GM21723 (cell line): ENCODE results near the gene AHDC1.

Source experiments
- ATAC-seq: cut with Tn5 transposase; IDR thresholded peaks from one replicate; pipeline ENCODE4 v1.9.1; 2021; ENCODE audit warnings: mild to moderate bottlenecking, moderate library complexity; ENCODE audit not compliant: unreplicated experiment

AHDC1 gene

DNA sequence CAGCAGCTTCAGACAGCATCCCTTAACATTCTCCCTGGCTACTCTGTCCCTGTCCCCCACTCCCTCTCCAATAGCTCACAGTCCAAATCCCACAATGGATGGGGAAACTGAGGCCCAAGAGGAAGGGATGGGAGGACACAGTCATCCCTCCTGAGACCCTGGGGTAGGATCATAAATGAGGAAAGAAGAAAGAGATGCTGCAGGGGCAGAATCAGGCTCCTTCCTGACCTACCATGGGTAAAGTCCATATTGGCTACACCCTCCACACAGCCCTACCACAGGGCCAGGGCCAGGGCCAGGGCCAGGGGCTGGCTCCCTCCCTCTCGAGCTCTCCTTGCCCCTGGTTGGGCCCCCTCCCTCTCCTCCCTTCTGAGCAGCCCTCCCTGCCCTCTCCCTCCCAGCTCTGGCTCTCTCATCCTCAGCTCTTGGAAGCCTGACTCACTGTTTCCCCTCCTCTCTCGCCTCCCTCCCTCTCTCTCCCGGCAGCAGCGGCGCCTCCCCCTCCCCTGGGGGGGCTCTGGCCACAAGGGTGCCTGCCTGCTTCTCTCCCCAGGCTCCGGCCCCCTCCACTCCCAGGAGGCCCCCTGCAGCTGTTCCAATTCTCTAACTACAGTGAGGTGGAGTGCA lies 4.9 kb downstream of the AHDC1 start:
- no peak for ATAC-seq

DNA sequence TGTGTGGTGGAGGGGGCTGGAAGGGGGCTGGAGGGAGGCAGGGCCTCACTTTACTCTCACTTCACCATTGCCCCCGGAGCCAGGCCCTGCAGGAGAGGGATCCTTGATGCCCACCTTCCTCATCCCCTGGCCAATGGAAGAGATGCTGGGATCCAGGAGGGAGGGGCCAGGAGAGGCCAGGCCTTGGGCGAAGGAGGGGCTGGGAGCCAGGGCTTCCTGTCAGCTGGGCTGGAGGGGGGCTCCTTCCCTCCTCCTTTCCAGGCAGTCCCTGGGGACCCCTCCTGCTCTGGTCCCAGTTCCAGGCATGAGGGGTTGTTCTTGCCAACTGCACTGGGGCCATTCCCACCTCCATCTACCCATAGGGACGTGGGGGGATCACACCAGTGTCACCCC lies 5.7 kb downstream of the AHDC1 start:
- no peak for ATAC-seq

DNA sequence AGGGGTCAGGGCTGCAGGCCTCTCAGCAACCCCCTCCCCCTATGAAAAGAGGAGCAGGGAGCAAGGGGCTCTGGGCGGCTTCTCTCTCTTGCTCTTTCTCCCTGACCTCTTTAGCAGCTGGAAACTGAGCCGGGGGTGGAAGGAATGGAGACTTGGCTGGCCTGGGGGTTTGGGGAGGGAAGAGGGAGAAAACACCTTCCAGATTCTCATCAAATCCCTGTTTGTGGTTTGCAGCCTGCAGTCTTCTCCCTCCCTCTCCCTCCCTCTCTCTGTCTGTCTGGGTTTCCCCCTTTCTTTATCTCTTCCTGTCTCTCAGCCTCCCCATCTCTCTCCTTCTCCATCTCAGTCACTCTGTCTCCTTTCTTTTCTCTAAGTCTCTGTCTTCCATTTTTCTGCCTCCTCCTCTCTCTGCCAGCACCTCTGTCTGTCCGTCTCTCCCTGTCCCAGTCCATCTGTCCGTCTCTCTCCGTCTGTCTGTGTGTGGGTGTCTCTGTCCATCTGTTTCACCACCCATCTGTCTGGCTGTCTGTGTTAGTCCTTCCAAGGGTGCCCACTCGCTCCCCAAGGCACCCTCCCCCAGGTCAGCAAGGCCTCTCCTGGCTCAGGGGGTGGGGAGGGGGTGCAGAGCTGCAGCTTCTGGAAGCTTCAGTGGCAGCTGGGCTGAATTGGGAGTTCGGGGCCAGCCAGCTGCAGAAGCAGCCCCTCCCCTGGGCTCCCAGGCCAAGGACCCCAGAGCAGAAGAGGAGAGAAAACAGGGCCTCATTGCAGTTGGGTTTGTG lies 6.2 kb downstream of the AHDC1 start:
- ATAC-seq: no peak

DNA sequence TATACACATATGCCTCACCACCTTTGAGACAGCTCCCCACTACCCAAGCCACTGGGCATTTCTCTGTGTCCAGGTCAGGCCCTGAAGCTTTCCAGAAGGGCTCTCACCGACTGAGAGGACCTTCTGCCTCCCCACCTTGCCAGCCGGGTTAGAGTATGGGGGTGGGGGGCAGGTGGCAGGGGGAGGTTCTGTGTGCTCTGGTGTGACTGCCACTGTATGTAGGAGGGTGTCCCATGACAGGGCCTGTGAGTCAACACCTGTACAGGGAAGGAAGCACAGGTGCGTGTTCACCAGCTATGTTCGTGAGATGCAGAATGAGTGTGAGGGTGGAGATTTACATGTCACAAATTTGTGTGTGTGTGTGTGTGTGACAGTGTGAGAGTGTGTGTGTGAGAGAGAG lies 7.0 kb downstream of the AHDC1 start:
- no peak for ATAC-seq

DNA sequence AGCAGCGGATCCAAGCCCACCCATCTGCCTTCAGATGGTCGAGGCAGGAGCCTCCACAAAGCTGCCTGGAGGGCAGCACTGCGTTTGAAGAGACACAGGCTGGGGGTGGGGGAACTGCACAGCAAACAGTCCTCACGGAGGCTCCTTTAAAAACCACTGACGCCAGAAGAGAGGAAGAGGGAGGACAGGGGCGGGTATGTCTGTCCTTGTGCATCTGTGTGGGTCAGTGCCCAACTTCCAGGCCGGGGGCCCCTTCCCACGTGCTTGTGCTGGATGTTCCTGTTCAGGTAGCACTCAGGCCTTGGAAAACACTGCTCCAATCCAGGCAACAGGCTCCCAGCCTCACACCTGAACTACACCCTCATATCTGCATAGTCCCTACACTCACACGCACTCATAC lies 7.7 kb downstream of the AHDC1 start:
- ATAC-seq: no peak

DNA sequence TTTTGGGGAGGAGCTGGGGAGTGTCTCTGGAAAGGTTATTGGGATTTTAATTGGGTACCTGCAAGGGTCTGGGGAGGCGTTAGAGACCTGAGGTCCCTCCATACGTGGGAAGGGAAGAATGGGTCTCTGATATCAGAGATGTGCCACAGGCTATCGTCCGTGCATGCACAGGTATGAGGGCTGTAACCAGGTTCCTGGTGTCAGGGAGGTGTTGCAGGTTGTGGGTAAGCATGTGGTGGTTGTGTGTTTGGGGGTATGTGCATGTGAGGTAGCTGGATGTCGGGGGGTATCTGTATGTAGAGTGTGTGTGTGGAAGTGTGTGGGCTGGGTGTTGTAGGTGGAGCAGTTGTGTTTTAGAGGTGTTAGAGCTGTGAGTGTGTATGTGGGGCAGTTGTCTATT lies 8.3 kb downstream of the AHDC1 start:
- no peak for ATAC-seq

DNA sequence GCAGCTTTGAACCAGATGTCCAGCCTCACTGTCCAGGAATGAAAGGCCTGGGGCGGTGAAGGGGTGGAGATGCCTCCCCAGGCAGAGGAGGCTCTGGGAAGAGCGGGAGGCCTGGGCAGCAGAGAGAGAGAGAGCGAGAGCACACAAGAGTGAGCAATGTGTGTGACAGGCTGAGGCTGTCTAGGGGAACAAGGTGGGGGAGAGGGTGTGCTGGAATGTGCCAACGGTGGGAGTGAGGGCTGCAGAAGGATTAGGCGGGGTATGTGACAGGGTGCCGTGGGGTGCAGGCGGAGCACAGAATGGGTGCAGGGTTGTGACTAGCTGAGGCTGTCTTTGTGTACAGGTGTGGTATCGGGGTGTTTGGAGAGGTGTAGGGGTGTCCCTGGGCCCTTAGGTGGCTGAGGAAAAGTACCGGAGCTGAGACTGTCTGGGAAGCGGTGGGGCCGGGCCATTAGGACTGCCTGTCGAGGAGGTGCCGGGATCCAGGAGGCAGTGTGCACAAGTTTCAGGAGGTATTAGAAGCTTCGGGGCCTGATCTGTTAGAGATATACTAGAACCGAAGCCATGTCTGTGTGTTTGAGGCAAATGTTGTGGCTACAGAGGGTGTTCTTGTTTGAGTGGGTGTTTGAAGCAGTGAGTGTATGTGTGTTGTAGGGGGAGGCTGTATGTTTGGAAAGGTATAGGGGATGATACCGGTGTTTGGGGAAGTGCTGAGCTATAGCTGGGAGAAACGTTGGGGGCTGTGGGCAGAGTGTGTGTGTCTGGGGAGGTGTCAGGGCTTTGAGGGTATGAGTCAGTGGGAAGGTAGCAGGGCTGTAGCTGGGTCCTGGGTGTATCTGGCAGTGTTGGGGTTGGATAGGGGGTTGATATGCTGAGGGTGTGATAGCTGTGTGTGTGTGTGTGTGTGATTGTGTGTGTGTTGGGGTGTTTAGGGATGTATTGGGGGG lies 9.1 kb downstream of the AHDC1 start:
- ATAC-seq: no peak

DNA sequence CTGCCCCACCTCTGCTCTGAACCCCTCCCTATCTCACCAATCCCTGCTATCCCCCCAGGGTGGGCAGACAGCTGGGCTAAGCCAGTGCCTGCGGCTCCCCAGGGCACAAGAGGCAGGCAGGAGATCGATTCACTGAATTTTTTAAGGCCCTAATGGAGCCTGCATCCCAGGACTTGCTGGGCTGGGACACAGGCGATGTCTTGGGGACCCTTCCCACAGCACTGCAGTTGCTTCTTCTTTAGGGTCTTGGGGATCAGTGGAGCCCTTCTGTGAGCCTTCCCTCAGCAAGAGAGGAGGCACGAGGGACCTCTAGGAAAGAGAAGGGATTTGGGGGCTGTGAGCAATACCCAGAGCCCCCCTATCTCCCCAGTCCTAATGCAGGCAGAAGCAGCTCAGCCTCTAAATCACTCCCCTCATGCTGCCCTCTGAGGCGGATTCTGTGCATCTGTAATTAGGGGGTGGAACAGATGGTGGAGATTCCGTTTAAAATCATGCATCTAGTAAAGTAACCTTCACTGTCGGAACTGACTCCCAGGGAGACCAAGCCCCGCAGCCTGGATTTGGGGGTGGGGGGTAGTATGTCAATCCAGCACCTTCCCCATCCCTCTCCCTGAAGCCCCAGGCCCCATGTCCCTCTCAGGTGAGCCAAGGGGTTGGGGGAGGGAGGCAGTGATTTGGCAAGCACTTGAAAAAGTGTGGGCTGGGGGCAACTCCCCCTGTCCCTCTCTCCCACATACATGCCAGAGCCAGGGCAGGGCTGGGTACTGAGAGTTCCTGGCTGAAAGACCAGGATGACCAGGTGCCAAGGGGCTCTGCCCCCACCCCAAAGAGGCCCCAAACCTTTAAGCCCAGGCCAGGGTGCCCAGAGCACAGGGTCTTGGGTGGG lies 10.0 kb downstream of the AHDC1 start:
- ATAC-seq: no peak

DNA sequence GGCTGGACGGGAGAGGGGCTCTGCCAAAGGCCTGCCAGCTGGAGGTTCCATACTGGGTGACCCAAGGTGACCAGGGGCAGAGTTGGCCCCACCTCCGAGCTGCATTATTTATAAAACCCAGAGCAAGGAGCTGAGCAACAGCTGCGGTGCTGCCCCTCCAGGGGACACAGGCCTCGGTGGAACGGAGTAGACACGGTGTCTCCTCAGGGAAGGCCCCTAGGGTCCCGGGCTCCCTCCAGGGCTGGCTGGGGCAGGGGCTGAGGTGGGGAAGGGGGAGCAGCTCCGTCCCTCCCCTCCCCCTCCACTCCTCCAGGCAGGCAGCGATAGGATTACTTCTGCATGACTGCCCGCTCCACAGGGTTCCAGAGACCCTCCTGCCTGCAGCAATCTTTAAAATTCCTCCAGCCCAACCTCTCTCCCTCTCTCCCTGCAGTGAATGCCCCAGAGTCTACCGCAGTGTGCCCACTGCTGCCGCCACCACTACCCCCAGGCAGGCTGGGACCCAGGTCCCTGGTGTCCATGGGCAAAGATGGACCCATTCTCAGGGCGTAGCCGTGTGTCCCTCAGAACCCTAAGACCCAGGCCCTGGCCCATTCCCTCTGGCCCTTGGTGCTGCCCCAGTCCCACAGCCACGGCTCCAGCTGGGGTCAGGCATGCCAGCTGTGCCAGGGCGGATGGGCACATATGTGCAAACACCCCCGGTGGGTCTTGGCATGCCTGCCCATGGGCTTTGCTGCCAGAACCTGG lies 10.8 kb downstream of the AHDC1 start:
- no peak for ATAC-seq

DNA sequence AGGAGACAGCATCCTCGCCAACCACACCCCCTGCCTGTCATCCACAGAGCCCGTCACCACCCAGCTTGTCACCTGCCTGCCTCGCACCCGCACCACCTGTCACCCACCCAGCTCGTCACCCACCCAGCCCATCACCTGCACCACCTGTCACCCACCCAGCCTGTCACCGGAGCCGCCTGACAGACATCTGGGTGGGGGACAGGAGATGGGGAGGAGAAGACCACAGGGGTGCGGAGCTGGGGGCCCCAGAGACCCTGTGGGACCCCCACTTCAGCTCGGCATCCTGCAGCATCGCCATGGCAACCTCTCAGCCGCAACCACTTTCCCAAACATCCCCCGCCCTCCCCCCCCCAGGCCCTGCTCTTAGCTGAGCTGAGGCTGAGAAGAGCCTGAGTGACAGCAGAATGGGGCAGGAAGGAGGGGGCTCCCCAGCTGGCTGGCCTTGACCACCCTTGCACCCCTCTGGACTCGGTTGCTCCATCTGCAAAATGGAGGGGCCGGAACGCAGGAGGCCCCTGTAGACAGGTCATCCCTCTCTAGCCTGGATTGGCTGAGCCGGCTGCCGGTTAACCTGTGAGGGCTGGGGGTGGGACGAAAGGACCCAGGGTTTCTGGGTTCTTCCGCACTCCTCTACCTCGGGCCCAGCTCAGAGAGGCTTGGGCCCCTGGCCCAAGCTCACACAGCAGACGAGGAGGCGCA lies 11.6 kb downstream of the AHDC1 start:
- ATAC-seq: no peak

DNA sequence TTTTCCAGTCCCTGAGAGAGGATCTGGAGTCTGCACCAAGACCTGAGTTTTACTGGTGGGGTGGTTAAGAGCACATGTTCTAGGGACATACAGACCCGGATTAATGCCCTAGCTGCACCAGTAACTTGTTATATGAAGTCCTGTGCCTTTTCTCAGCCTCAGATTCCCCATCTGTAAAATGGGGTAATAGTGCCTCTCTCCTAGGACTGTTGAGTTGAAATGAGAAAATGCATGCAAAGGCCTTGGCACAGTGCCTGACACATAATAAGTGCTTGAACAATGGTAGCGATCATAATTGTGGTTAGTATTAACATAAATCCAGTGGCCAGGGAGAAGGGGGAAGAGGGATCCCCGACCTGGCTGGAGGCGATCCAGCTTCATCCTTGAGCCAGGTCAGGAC lies 12.3 kb downstream of the AHDC1 start:
- no peak for ATAC-seq

DNA sequence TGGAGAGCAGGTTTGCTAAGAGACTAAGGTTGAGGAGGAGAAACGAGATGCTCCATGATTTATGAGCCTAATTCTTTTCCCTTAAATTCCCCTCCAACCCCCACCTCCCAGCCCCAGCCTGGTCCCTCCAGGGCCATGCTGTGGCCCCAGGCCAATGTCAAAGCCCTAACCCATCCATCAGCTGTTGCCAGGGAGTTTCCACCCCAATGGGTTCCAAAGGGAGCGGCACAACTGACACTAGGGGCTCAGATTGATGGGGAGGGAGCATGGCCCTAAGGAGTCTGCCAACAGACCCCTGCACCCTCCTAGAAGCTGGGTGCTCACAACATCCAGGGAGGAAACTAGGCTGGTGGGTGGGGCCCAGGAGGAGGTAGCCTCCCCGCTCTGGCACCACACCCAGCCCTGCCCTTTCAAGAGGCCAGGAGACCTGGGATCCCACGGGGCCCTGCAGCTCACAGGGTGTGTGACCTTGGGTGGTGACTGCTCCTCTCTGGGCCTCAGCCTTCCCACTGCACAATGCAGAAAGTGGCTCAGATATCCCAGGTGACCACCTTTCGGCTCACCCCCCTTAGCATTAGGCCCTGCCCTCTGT lies 12.9 kb downstream of the AHDC1 start:
- no peak for ATAC-seq

DNA sequence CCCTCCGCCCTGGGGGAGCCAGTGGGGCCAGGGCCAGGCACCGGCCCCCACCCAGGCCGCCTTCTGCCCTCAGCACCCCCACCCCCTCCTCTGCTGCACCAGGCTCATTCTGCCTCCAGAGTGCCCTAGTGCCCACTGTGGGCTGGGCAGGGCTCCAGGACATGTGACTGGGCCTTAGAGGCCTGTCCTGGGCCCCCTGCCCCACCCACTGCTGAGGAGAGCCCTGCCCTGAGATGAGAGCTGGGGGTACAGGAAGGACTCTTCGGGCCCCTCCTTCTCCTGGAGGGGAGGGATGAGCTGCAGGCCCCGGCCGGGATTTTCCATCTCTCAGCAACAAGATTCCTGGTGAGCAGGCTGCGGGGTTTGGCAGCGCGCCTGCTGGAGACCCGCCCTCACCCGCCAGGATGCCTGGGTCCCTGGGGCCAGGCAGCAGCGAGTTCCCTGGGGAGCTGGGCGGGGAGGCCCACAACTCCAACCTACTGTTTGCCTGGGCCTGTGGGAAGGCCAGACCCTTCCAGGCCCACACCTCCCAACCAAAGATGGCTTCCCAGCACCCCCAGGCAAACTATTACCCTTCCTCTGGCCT lies 14.0 kb downstream of the AHDC1 start:
- no peak for ATAC-seq

DNA sequence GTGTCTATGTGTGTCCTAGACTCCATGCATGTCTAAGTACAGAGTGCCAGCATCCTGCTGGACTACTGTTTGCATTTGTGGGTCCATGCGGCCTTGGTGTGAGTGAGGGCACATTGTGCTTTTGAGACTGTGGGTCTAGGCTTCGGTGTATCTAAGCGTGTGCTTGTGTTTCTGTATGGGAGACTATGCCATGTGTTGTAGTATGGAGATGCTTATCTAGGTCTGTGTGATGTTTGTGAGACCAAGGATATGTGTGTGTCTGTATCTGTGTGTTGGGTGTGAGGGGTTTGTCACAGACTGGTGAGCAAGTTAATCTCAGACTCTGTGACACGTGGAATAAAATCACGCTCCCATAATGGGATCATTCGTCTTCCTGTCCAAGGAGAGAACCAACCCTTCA lies 14.5 kb downstream of the AHDC1 start:
- ATAC-seq: no peak

DNA sequence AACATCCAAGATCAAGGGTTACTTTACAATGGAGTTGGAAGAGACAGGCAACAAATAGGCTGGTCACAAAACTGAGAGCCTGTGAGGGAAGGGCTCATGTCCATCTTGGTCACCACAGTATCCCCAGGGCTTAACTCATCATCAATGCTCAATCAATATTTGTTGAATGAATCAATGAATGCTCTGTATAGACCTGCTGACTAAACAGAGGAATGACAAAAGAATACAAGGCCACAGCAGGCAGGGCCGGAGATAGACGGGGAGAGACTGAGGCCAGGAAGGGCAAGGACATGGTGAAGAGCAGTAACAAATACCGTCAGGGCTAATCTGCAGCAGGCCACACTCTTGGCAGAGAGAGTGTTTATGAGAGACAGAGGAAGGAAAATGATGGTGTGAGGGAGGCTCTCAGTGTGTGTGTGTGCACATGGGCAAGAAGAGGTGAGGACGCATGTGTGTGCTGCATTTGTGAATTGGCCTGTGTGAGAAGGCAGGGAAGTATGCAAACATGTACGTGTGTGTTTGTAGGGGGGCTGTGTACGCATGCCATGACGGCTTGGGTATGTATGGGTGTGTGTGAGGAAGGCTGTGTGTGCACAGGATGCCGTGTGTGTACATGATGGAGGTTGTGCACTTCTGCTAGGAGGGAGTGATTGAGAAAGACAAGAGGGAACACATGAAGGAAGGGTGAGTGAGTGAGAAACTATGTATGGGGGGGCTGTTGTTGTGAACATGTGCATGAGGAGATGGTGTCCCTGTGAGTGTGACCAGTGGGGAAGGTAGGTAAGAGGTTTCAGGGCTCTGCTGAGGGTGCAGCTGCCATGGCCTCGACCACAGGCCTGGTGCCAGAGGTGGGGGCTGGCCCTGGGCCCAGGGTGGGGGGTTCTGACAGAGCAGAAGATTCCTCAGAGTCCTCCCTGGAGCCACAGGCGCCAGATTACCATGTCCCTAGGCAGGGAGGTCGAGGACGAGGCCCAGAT lies 15.4 kb downstream of the AHDC1 start:
- no peak for ATAC-seq

DNA sequence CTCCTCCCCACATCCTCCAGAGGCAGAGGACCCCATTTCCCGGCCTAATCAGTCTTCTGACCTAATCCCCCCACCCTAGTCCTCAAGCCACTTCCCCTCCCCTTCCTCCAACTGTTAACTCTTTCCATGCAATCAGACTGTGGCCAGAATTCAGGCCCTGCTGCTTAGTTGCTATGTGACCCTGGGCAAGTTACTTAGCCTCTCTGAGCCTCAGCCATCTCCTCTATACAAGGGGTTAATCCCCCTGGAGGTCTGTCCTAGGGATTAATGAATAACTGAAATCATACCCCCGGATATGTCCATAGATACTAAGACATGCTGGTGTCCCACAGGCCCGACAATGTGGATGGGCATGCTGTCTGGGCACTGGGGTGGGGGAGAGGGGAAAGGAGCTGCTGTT lies 18.3 kb downstream of the AHDC1 start:
- ATAC-seq: no peak

DNA sequence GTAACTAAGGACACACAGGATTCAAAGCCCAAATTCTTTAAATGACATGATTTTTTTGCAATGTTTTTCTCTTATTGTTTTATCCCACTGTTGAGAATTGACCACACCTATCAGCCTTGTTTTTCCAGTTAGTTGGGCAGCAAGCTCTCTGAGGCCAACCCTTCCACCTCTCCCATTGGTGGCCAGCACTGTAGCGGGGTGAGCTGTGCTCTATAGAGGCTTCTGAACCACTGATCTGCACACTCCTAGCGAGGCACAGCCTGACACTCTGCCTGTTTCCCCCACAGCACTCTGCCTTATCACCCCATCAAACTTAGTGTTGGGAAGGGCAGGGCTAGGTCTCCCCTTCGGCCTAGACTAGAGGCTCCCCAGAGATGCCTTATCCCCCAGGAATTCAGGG lies 19.5 kb downstream of the AHDC1 start:
- ATAC-seq: no peak
